CD4-positive, alpha-beta T cell treated with Interleukin-12 subunit alpha and Interleukin-12 subunit beta, for 1 hour (primary cell): ENCODE measurements around the gene MMP25.
A peak's percentile ranks its signal among the peaks of the same experiment; 100 is the strongest.

Experiments used
- DNase-seq: peaks from one replicate; pipeline ENCODE4 v3.0.0-alpha.2; 2020

MMP25 gene

GRCh38 chr16:3017344-3017743 is 29.0 kb upstream of the MMP25 start:
- no peak for DNase-seq

DNA sequence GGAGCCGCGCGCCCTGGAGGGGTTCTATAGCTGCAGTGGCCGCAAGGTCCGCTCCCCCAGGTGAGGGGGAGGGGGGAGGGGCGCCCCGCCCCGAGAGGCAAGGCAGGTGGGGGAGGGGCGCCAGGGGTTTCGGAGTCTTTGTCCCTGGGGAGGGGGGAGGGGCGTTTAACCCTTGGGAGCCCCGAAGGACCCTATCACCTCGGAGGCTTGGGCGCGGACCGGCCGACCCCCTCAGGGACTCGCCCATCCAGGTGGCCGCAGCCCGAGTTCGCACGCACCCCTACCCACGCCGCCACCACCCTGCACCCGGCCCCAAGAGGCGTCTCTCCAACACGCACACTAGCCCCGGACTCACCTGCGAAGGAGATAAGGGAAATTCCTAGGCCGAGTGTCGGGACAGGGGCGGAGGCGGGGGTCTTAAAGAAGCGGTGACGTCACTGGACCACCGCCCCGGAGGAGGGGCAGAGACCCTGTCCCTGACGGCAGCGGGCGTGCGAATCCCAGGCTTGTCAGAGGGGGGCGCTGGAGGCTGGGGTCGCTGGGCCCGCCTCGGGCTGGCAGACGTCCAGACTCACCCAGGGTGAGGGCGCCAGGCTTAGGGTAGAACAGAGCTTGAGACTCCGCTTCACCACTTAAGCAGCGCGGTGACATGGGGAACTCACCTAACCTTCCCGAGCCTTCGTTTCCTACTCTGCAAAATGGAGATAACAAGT is 28.4 kb upstream of the MMP25 start, which contains the start of gene CLDN6:
Gene CLDN6 (minus strand): TSS at position 390 of the 713 bp plus-strand sequence. CDS start 2,162 bp downstream, outside the sequence.
- no peak for DNase-seq

GRCh38 chr16:3019594-3020246 is 26.6 kb upstream of the MMP25 start:
- DNase-seq = no peak

DNA sequence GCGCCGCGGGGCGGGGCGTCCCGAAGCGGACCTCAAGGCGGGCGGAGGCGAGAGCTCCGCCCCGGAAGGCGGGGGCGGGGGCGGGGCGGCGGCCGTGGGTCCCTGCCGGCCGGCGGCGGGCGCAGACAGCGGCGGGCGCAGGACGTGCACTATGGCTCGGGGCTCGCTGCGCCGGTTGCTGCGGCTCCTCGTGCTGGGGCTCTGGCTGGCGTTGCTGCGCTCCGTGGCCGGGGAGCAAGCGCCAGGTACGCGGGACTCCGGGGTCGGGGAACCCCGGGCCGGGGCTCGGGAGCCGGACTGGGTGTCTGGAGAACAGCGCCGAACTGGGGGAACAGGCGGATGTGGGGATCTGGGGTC is 26.1 kb upstream of the MMP25 start, which contains the start of gene TNFRSF12A:
Gene TNFRSF12A (plus strand): TSS at position 122 of the 357 bp plus-strand sequence. CDS start 30 bp downstream, at position 152.
- DNase-seq = peak; percentile 79

- peak; percentile 74 for DNase-seq
These were observed 25.5 kb upstream of the MMP25 start for GRCh38 chr16:3020604-3021448.

GRCh38 chr16:3021449-3022207 is 24.7 kb upstream of the MMP25 start:
- peak; percentile 66 for DNase-seq

GRCh38 chr16:3022208-3022683 is 24.1 kb upstream of the MMP25 start:
- DNase-seq = peak; percentile 71

DNA sequence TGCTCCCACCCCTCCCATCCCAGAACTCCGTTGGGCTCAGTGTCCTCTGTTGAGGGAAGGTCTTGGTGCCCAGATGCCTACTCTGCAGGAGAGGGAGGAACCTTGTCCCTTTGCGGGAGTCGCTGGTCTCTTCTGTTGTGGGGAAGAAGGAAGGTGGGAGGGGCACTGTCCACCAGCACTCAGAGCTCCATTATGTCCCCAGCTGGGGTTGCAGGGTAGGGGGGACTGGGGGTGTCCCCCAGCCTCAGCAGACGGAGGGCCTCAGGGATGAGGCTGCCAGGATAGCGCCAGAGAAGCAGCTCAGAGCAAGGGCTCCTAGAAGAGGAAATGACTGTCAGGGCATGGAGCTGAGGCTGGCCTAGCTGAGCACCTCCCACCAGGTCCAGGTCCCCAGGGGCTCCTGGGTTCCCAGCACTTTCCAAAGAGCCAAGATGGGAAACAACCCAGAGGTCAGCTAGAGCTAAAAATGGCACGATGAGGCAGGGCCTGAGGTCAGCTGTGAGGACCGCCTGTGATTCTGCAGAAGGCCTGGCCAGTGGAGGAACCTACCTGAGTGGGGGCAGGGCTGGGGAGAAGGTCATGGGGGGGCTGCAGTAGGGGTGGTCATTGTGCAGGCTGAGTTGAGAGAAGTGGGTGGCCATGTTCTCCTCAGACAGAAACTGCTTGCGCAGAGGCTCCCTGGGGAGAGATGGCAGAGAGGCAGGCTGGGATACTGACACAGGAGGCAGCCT is 23.5 kb upstream of the MMP25 start:
- DNase-seq = no peak

GRCh38 chr16:3023415-3023668 is 23.0 kb upstream of the MMP25 start:
- DNase-seq = no peak

DNA sequence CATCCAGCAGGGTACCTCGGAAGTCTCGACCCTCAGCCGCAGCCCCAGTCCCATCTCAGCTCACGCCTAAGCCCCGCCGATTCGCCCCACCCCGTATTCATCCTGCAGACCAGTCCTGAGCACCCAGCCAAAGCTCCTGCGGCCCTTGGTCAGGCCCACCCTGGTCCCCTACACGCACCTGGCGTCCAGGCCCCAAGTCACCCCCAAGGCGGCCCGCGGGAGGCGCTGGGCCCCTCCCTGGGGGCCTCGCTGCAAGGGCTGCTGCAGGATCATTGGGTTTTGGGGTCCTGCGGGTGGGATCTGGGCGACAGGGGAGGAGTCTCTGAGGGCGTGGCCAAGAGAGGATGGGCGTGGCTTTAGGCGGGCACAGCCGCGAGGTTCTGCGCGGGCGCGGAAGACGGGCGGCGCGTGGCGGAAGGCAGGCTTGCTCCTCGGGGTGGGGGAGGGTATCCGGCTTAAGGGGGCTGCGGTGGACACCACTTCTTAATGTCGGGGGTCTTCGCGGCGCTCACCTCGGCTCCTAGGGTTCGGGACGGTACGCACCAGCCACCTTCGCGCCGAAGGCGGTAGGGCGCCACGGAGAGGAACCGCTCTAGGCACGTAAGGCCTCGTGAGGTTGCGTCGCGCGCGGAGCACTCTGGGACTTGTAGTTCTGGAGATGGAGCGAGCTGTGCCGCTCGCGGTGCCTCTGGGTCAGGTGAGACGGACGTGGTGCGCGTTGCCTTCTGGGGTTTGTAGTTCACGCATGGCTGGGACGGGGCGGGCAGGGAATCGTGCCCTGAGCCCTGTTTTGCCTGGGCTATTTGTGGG is 22.5 kb upstream of the MMP25 start, which contains the start of the genes HCFC1R1 and THOC6:
Gene HCFC1R1 (minus strand): TSS at position 274 of the 810 bp plus-strand sequence. CDS start 1 bp downstream, at position 273.
Gene THOC6 (plus strand): TSS at position 367 of the 810 bp plus-strand sequence. CDS start 292 bp downstream, at position 659.
- DNase-seq = peak; percentile 96

- no peak for DNase-seq
These were observed 21.0 kb upstream of the MMP25 start for GRCh38 chr16:3025032-3026002.

DNA sequence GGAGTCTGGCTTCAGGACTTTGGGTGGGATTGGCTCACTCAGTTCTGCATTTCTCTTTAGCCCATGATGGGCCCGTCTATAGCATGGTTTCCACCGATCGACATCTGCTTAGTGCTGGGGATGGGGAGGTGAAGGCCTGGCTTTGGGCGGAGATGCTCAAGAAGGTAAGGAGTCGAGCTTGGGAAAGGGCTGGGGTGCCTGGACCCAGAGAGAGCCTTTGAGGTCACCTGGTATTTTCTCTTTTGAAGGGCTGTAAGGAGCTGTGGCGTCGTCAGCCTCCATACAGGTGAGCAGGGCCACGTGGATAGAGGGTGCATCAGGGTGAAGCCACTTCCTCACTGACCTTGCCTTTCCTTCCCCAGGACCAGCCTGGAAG is 20.4 kb upstream of the MMP25 start:
- DNase-seq = no peak

DNA sequence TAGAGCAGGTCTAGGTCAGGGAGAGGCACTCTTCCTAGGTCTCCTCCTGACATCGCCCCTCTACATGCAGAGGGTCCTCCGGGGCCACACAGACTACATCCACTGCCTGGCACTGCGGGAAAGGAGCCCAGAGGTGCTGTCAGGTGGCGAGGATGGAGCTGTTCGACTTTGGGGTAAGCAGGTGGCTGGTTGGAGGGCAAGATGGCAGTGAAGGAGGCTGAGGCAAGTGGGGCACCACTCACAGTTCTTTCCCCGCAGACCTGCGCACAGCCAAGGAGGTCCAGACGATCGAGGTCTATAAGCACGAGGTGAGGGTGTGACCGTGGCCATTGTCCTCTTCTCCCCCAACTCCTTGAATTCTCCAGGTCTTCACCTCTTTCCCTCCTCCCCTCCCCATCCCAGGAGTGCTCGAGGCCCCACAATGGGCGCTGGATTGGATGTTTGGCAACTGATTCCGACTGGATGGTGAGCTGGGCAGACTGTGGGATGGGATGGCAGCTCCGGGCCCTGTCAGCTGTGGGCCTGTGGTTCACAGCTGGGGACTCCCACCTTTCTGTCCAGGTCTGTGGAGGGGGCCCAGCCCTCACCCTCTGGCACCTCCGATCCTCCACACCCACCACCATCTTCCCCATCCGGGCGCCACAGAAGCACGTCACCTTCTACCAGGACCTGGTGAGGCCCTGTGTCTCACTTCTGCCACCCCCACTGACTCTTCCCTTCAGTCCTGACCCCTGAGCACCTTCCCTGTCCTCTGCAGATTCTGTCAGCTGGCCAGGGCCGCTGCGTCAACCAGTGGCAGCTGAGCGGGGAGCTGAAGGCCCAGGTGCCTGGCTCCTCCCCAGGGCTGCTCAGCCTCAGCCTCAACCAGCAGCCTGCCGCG is 19.5 kb upstream of the MMP25 start:
- no peak for DNase-seq

DNA sequence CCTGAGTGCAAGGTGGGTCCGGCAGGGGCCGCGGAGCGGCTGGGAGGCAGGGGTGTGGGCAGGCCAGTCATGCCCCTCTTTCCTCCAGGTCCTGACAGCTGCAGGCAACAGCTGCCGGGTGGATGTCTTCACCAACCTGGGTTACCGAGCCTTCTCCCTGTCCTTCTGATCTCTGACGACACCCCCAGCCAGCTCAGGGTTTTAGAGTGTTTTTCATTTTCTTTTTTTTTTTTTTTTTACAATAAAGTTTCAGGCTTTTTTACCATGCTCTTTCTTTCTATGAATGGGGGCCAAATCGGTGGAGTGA is 18.9 kb upstream of the MMP25 start:
- no peak for DNase-seq

GRCh38 chr16:3027983-3028715 is 18.2 kb upstream of the MMP25 start:
- peak; percentile 91 for DNase-seq

- no peak for DNase-seq
These were observed 17.5 kb upstream of the MMP25 start for GRCh38 chr16:3028716-3029319.

DNA sequence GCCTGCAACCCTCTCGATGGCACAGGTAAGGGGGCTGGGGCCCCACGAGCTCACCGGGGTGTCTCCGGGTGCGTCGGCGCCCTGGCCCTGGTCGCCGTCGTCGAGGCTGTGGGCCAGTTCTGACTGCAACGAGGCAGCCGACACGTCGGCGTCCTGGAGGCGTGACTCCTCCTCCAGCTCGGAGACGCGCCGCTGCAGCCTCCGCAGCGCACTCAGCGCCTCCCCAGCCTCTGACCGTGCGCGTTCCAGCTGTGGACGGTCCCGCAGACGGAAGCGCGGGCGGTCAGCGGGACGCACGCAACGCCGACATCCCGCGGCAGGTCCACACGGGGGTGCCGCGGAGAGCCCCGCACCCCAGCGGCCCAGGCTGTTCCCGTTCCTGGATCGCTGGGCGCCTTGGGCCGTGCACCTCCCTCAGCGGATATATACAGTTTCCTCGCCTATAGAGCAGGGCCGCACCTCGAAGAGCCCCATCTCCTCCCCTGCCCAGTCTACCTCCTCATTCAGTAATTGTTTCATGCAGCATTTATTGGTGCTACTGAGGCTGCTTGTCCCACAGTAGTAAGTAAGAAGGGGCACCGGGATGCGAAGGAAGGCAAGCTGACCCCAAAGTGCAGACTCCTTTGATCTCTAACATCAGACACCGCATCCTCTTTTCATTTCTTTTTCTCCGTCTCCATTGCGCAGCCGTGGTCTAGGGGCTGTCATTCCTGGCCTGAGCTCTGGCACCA is 16.7 kb upstream of the MMP25 start:
- DNase-seq = peak; percentile 47
